Pulmonary artery endothelial cell (primary cell): Measurements from ENCODE around the gene NEK6. TPM values are rescaled to one million over a fixed set of nuclear protein-coding genes. Genes with fewer than 3 reads are reported as not detected.
A peak's percentile ranks its signal among the peaks of the same experiment; 100 is the strongest.

Experiments used
- DNase-seq: peaks from one replicate; pipeline ENCODE4 v3.0.0-alpha.2; 2011; ENCODE audit warnings: low read depth, low spot score
- total RNA-seq: library from RNA; depleted of rRNA; stranded (reverse); fragments of >200 nt; gene quantifications from 2 replicates; pipeline ENCODE4 v1.2.3, GENCODE V29; 2014

Gene NEK6
- total RNA-seq, 1 donor from 2014 or later, result 37.5 TPM

DNA sequence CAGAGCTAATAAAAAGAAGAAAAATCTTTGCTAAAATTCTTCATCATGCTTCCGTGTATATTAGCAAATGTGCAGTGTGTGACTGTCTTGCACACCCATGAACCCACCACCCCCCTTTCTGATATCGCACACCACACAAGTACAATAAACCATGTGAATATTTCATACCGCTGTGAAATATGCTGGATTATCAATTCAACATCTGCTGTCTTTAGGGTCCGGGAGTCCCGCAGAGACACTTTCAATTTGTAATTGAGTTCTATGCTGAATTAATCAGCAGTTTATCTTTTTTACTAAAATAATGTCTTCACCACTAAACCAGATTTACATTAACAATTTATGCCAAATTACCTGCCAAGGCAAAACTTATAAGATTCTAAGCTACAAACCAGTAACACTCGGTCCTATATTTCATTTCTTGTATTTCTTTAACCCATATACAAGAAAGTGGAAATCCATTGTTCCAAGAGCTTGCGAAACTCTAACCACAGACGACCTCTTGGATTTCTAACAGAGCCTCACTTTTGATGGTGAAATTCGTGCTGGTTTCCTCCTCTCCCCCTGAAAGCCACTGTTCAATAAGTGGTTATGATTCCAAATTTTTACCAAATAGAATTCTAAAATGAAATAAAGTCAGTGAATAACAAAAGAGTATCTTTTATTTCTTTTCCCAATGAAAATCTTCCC lies 113.3 kb downstream of the NEK6 start:
- DNase-seq, result no peak

DNA sequence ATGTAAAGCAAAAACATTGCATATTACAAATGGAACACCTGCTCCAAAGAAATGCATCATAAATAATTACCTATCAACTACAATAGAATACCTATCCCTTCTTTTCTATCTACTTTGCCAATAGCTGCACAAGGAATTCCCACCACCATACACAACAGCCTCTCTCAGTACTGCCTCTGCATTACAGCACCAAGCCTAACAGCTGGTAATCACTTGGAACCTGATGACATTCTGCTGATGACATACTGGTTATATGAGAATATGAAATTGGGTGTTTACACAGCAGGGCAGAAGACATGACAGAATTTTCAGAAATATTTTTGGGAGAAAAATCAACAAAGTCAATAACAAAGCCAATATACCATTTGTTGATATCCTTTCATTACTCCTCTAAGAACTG lies 114.3 kb downstream of the NEK6 start:
- no peak for DNase-seq

DNA sequence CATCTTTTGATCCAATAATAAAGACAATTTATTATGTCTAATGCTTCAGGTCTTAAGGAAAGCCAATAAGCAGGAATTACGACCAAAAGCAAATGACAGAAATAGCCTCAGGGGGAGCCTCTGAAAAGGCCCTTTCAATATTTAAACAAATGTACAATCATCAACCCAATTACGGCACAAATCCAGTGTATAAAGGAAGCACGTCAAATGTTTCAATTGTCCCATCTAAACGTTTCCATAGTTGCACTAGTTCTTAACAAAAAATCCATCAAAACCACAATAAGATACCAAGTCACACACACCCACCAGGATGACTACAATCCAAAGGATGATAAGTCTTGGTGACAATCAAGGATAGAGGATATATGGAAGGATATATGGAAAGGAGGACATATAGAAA lies 115.6 kb downstream of the NEK6 start:
- DNase-seq, result no peak

DNA sequence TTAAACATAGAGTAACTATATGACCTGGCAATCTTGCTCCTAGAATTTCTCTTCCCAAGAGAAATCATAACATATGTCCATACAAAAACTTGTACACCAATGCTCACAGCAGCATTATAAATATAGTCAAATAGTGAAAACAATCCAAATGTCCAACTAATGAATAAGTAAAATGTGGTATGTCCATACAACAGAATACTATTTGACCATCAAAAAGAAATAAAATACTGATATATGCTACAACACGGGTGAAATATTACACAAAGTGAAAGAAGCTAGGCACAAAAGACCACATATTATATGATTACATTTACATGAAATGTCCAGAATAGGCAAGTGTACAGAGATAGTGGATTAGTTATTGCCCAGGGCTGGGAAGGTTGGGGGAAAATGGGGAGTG lies 116.1 kb downstream of the NEK6 start:
- no peak for DNase-seq

DNA sequence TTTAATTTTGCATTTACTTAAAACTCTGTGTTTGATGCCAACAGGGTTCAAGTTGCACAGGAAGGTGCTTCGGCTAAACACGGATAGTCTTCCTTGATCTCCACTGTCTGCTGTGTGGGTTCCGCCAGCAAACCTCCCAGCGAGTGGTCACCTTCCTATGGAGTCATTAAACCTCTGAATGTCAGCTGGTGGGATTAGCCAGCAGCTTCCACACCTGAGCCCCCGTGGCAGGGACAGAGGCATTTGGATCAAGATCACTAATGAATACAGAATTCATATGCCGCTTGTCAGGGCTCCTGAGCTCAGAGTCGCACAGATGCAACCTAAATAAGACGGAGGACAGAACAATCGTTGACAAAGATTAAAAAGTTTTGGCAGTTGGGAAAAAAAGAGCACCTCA lies 118.0 kb downstream of the NEK6 start:
- DNase-seq, result no peak

DNA sequence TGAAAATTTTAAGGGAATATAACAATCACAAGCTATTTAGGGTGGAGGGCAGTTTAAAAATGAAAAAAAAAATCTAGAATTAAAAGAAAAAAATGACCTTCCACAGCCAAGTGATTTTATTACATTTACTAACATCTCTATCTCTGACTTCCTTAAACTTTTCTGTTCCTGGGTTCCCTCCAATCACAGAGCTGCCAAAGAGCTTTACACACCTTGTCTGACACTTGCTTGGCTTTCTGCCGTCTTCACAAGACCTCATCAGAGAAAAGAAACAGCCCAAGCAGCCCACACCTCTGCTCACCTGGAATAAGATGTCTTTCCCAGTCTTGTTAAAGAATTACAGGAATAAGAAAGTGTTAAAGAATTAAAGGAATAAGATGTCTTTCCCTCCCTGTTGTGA lies 118.6 kb downstream of the NEK6 start:
- no peak for DNase-seq

DNA sequence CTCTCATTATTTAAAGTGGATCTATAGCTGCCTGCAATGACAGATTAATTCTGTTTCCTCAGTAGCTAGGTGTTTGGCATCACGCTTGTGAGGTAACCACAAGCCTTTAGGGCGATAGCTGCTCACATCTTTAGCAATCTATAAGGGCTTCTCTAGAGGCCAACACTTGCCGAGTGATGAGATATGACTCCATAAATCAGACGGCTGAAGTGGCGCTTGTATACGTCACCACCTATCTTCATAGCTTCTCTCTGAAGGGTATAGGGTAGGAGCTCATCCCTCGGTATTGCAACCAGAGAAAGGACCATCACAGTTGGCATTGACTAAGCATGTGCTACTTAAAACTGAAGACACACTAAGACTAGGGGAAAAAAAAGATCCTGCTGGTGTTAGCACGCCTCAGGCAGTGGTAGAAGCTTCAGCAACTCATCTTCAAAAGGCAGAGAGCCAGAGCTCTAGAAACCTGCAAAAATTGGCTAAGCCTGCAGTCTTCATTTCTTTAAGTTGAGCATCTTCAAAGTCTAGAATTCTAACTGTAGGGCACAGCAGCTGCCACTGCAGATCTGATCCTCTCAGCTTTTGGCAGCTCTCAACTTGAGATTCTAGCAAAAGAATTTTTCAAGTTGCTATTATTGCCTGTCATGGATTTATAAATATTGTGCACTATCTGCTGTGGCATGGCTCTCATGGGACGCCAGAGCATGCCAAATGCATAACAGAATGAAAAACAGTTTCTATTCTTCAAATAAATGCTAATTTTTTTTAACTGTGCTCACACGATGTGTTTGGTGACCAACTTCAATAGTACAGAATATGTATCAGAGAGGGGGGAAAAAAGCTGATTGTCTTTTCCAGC lies 120.0 kb downstream of the NEK6 start:
- DNase-seq, result no peak

DNA sequence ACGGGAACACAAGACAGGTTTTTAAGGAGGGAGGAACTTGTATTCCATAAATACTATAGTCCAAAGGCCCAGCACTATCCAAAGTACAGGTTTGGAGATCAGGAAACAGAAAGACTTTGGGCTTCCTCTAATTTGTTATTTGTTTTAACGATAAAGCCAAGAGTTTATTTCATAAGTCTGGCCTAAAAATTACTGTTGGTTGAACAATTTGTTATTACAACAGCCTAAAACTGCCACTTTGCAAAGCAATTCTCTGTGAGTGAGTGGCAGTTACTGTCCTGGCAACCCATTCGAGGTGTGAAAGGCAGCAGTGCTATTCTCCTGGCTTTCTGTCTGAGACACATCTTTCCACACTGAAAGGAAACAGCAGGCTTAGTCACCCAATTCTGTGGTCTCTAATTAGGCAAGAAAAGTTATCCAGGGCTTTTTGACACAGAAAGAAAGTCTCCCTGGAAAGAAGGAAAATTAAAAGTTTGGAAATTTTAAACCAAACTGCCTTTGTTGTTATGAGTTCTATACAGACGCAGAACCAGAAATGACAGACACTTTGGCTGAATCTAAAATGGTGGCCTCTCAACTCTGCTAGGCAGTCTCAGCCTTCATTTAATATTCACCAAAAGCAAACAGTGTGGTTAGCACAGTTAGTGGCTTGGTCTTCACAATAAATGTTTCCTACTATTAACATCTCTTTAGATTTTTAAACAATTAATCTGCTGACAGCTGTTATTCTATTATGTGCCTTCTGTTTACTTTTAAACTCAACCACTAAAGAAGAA lies 123.6 kb downstream of the NEK6 start:
- no peak for DNase-seq

DNA sequence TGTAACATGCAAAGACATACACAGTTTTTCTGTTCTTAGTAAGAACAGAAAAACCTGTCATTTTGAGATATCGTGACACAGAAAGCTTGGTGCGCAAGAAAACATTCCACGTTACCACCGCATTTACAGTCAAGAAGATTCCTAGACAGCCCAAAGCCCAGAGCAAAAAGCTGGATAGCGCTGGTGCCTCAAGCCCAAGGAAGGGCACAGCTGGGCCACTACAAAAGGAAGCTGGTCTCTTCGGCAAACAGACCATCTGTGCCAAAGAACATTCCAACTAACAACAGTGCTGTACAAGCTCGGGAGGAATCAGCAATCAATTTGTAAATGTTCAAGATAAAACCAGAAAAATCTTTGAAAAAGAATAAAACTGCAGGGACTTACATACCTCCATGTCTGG lies 126.5 kb downstream of the NEK6 start:
- no peak for DNase-seq

DNA sequence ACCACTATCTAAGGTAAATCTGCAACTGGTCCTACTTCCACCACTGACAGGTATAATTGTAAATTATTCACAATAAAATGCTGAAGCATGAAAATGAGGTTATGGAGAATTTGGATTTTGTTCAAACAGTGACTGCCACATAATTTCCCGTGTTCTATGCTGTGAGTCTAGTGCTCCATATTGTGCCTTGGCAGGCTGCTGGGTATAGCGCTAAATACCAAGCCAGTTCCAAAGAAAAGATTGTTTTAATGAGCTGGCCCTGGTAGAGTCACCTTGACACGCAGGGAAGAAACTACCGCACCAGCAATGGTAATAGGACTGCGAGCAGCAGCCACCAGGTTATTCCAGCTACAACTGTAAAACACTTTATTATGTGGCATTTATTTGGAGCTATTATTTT lies 127.1 kb downstream of the NEK6 start:
- no peak for DNase-seq

DNA sequence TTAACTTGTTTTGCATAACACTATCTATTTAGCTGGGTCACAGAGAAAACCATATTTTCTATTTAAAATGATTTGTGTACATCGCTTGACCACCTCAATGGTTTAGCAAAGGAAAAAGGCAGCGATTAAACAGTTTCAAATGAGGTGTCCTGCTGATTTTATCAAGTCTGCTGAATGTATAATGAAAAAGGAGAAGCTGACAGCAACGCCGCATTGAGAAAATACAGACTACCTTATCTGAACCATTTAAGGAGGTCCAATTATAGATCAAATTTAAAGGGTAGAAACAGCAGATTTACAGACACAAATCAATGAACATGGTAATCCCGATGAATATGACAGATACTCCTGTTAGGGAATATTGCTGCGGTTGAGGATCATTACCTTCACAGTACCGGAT lies 127.9 kb downstream of the NEK6 start:
- DNase-seq, result no peak

DNA sequence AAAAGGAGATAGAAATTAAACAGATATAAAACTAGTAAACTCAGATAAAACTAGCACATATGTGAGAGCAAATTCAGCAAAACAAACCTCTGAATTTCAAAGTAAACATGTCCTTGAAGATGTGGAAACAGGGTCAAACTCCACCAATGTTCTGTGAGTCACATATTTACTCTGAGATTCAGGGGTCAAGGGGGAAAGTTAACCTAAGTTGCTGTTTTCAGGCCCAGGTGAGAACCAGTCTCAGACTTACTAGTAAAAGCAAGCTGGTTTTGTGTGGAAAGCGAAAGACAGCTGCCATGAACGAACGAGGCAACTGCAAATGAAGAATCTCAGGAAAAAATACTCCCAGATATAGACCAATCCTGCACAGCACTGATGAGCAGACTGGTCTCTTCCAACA lies 128.5 kb downstream of the NEK6 start:
- no peak for DNase-seq

DNA sequence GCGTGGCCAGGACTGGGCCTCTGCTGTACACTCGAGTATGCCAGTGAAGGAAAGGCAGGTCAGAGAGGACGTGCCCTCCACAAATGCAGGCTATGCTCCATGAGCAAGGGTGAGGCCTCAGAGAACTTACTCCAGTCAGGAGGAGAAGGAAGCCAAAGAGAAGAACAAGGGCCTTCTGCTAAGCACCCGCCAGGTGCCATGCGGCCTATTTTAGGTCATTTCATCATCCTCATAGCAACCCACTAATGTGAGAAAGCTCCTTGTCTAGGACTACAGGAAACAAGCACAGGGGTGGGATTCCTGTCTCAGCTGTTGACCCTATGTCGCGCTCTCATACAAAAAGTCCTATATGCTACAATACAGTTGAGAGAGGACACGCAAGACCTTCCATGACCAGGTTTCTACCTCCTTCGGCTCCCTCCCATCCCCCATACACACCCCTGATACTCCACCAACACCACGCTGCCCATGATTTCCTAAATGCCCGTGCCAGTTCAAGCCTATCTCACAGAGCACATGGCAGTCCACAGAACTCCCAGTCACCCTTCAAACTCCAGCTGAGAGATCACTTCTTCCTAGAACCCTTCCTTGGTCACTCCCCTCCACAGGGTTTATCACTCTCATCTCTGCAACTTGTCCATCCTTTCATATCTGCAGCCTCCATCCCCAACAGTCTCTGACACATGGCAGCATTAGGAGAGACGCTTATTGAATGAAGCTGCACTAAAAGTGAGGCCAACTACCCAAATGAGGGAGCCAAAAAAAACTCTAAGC lies 130.7 kb downstream of the NEK6 start:
- DNase-seq, result no peak

DNA sequence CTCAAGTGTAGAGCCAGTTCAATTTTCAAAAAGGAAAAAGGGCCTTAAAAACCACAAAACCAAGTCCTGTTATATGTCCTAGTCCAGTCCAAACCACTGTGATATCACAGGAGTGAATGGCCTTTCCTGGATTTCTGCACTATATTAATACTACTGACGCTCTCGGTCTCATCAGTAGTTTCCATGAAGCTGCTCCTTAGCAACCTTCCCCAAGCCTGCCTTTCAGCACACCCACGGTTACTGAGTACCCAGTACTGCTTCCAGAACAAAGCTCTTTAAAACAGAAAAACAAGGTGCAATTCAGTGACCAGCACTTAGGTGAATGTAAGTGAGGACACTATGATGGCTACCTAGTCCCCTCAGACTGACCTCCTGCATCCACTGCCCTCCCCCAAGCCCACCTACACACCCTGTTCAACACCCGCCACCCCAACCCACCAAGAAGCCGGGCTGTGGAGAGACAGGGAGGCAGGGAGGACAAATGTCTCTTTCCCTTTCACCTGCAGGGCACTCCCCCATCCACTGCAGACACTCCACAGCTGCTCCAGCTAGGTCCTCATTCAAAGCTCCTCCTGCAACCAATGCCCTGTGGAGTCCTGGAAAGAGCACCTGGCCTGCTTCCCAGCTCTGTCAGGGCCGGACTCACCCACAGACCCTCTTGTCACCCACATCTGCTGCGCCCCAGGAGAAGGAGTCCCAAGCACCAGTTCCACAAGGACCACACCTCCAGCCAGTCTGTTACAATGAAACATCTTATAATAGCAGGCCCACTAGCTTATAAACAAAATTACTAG lies 131.6 kb downstream of the NEK6 start:
- no peak for DNase-seq

DNA sequence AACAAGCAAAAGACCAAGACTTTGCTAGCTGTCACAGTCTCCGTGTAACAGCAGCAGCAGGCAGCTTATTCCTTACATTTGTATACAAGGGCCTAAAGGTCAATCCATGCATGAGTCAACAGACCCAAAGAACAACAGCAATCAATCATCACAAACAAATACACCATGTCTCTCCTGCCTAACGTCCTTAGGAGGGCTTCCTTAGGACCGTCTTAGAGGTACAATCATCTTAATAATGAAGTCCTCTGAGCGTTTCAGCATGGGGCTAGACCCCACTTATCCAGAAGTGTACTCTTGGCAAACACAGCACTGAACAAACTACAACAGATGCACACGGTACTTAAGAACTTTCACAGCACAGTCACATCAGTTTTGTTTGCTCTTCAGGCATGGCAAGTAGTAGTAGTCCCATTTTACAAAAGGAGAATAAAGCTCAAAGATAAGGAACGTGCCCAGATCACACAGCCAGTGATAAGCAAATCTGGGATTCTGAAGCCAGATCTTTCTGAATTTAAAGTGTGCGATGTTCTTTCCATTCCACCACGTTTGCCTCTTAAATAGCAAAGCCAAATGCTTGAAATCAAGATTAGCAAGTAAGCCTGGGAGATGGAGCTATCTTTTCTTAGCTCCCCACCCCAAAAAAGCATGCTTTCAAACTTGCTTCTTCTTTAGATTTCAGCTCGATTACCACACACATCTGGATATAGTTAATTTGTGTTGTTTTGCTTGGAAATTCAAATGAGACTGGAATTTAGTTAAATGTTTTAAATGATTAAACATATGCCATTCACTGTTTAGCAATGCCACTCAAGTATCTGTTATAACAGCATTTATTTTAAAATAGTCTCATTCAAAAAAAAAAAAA lies 133.3 kb downstream of the NEK6 start:
- peak; percentile 27 for DNase-seq

DNA sequence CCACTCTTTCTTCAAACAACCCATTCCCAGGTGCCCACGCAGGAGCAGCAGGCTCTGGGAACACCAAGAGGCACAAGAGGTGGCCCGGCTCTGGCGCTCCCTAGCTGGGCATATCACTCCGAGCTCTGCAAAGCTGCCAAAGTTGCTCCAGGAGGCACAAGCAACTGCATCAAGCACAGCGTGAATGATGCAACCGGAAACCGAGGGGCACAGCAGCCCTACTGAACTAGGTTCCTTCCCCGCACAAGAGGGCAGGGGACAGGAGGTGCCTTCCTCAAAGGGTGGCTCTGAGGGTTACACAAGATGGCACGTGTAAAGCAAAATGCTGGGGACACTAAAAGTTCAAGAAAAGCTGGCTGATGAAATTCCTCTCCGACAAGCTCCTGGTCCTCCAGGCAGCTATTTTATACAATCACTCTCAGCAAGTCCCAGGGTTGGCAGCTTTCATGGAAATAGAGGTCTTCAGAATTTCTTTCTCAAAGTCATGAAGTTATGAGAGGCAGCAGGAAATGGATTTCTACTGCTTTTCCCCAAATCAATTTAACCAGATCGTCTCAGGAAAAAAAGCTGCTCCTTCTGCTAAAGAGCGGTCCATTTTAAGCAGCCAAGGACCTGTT lies 134.6 kb downstream of the NEK6 start:
- no peak for DNase-seq

DNA sequence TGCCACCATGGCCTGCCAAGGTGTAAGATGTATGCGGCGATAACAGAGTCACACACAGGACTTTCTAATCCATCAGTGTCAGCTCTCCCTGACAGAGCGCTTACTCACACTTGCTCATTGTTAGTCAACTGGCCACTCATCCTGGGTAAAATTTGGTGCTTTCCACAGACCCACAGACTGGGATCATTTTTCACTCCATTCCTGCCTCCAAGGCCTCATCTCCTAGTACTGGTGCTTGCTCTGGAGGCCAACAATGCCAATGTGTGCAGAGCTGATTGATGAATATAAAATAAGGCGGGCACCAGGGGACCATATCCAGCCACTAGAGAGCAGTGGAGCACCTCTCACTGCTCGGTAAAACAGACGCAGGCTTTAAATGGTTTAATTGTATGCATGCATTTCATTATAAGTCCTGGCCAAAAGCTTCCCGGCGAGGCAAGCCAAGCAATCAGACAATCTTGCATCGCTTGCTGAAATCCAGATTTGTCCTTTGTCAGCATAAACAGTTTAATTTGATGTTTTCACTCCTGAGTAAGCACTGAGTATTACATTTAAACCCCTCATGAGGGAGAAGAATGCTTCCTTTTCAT lies 135.2 kb downstream of the NEK6 start:
- DNase-seq, result peak; percentile 40

DNA sequence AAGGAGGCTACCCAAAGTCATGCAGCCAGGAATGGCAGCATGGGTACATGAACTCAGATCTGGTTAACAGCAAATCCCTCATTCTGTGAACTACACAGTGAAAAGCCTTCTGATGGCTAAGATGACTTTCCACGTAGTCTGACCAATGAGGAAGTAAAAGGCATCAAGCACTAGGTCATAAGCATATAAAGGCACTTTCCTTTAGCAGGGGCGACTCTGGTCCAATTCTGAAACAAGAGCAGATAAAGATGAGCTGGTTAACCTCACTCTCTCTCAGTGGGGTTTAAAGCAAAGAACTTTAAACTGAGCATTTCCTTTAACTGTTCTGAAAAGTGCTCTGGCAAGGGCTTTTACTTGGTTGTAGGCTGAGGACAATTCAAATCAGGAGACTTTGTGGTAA lies 136.4 kb downstream of the NEK6 start:
- DNase-seq, result no peak

DNA sequence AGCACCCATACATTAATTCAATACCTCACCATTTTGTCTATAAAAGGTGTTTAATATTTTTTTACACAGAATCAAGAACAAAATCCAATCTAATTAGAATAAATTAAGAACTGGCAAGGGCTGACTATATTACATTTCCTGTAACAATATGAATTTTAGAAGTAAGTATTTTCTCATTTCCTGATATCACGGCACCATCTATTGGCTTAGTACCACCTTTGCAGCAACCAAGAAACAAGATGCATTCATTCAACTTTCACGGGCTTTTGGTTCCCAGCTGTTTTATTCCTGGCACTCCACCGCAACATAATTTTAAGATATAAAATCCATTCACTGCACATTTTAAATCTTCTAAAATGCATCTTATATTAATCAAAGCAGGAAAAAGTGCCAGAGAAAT lies 136.8 kb downstream of the NEK6 start:
- no peak for DNase-seq
